HepG2 (cell line): Measurements from ENCODE around the gene TMEM258. TPM values are rescaled to one million over a fixed set of nuclear protein-coding genes. Genes with fewer than 3 reads are reported as not detected.
A peak's percentile ranks its signal among the peaks of the same experiment; 100 is the strongest.

Source experiments
- BCL3 ChIP-seq: sonication (generic); formaldehyde crosslinking; IDR thresholded peaks from 2 replicates; pipeline ENCODE4 v1.5.1; 2020; ENCODE audit warnings: mild to moderate bottlenecking, missing genetic modification reagents, moderate library complexity
- GABPA ChIP-seq, 2 experiments: IDR thresholded peaks; 2 replicates each; pipeline ENCODE4 v1.6.1; 2011 to 2016; ENCODE audit warnings: low read depth in 2 of 2, low read length in 1 of 2, missing biosample characterization in 1 of 2, missing genetic modification characterization in 1 of 2
- HDAC2 ChIP-seq: sonication (generic); formaldehyde crosslinking; IDR thresholded peaks from 2 replicates; pipeline ENCODE4 v1.4.0; 2020; ENCODE audit warnings: missing genetic modification reagents
- HMG20A ChIP-seq: IDR thresholded peaks from 2 replicates; pipeline ENCODE4 v1.6.1; 2016; ENCODE audit warnings: borderline replicate concordance
- HNF1B ChIP-seq: sonication (generic); formaldehyde crosslinking; IDR thresholded peaks from 2 replicates; pipeline ENCODE4 v1.5.1; 2020; ENCODE audit warnings: mild to moderate bottlenecking, moderate library complexity, missing genetic modification reagents
- HOXA3 ChIP-seq: sonication (generic); formaldehyde crosslinking; IDR thresholded peaks from 2 replicates; pipeline ENCODE4 v1.5.0; 2020; ENCODE audit warnings: missing genetic modification reagents
- KLF16 ChIP-seq, 2 experiments: sonication (generic) in 1 of 2; formaldehyde crosslinking in 1 of 2; IDR thresholded peaks; 2 replicates each; pipeline versions ENCODE4 v1.6.1 to v1.8.0; 2016 to 2023; ENCODE audit warnings: missing genetic modification reagents in 2 of 2, missing compliant biosample characterization in 1 of 2
- MTA1 ChIP-seq: sonication (generic); formaldehyde crosslinking; IDR thresholded peaks from 2 replicates; pipeline ENCODE4 v1.4.0; 2020; ENCODE audit warnings: missing genetic modification reagents, mild to moderate bottlenecking, borderline replicate concordance
- PCBP1 ChIP-seq: fragments of 200-400 bp; formaldehyde crosslinking; IDR thresholded peaks from 2 replicates; pipeline ENCODE4 v1.6.1; 2017; ENCODE audit warnings: mild to moderate bottlenecking, low read depth, low read length, borderline replicate concordance
- RARA ChIP-seq: IDR thresholded peaks from 2 replicates; pipeline ENCODE4 v1.6.1; 2016; ENCODE audit warnings: missing genetic modification reagents, missing compliant biosample characterization
- RFX1 ChIP-seq: fragments of 450-650 bp; IDR thresholded peaks from 2 replicates; pipeline ENCODE4 v1.6.1; 2017
- SMAD1 ChIP-seq: sonication (generic); formaldehyde crosslinking; IDR thresholded peaks from 2 replicates; pipeline ENCODE4 v1.4.0; 2020; ENCODE audit warnings: missing genetic modification reagents, low read depth, mild to moderate bottlenecking, borderline replicate concordance
- SNAI1 ChIP-seq: sonication (generic); formaldehyde crosslinking; IDR thresholded peaks from 2 replicates; pipeline ENCODE4 v1.5.0; 2020; ENCODE audit warnings: mild to moderate bottlenecking, missing genetic modification reagents, borderline replicate concordance
- SRSF1 ChIP-seq: fragments of 200-400 bp; formaldehyde crosslinking; optimal IDR thresholded peaks from 2 replicates; pipeline ENCODE3; 2017; ENCODE audit warnings: mild to moderate bottlenecking, low read depth, low read length, moderate library complexity
- TBX2 ChIP-seq: sonication (generic); formaldehyde crosslinking; IDR thresholded peaks from 2 replicates; pipeline ENCODE4 v1.5.0; 2020; ENCODE audit warnings: missing genetic modification reagents, mild to moderate bottlenecking, borderline replicate concordance
- TEAD2 ChIP-seq: sonication (generic); formaldehyde crosslinking; IDR thresholded peaks from 2 replicates; pipeline ENCODE4 v1.9.0; 2021; ENCODE audit warnings: missing genetic modification reagents
- ZFX ChIP-seq: sonication (generic); formaldehyde crosslinking; IDR thresholded peaks from 2 replicates; pipeline ENCODE4 v1.4.0; 2020; ENCODE audit warnings: mild to moderate bottlenecking, low read depth, missing genetic modification reagents, moderate library complexity
- ZNF121 ChIP-seq: sonication (generic); formaldehyde crosslinking; IDR thresholded peaks from 2 replicates; pipeline ENCODE4 v1.5.0; 2020; ENCODE audit warnings: mild to moderate bottlenecking, missing genetic modification reagents
- ZNF138 ChIP-seq: sonication (generic); formaldehyde crosslinking; IDR thresholded peaks from 2 replicates; pipeline ENCODE4 v1.5.0; 2020; ENCODE audit warnings: mild to moderate bottlenecking, low read depth, missing genetic modification reagents
- ZNF343 ChIP-seq: sonication (generic); formaldehyde crosslinking; IDR thresholded peaks from 2 replicates; pipeline ENCODE4 v1.4.0; 2020; ENCODE audit warnings: mild to moderate bottlenecking, missing genetic modification reagents
- ZNF746 ChIP-seq: sonication (generic); formaldehyde crosslinking; IDR thresholded peaks from 2 replicates; pipeline ENCODE4 v1.8.0; 2022; ENCODE audit warnings: mild to moderate bottlenecking, missing genetic modification reagents
- ZNF850 ChIP-seq: sonication (generic); formaldehyde crosslinking; conservative IDR thresholded peaks from 2 replicates; pipeline ENCODE4 v1.9.0; 2021; ENCODE audit warnings: mild to moderate bottlenecking, missing genetic modification reagents
- ZSCAN9 ChIP-seq: IDR thresholded peaks from 2 replicates; pipeline ENCODE4 v1.6.1; 2016; ENCODE audit warnings: borderline replicate concordance
- polyA plus RNA-seq, 8 experiments: library from polyadenylated mRNA; depleted of rRNA in 3 of 8; stranded (reverse) in 7 of 8; unstranded in 1 of 8; fragments of >200 nt; fragmentation: Illumina TruSeq in 4 of 8; extraction: Trizol in 4 of 8; gene quantifications; 2 replicates each; pipeline versions ENCODE4 v1.2.1 to v1.2.3, GENCODE V29; 2011 to 2016; ENCODE audit warnings: low read depth in 4 of 8, missing spikeins in 1 of 8, mixed read lengths in 1 of 8; ENCODE audit not compliant: insufficient read depth in 1 of 8
- total RNA-seq, 5 experiments: library from RNA; depleted of rRNA; stranded (reverse); fragments of >200 nt; fragmentation: Illumina TruSeq; extraction: Trizol; gene quantifications; 2 replicates each; pipeline ENCODE4 v1.2.3, GENCODE V29; 2016; ENCODE audit warnings: low read depth in 1 of 5
- TF ChIP-seq, protein P1 (sequence below): conservative IDR thresholded peaks from 2 replicates; pipeline ENCODE4 v1.6.1; 2018; ENCODE audit warnings: missing genetic modification reagents
- TF ChIP-seq, protein P2 (sequence below): IDR thresholded peaks from 2 replicates; pipeline ENCODE4 v1.6.1; 2016; ENCODE audit warnings: missing compliant biosample characterization, missing genetic modification reagents, borderline replicate concordance

The TMEM258 gene
- total and polyA plus RNA-seq, 2 of the 13 experiments (the other 11 are each of a cell fraction or from before 2014, with no cell fraction given), result 175 to 424 TPM

DNA sequence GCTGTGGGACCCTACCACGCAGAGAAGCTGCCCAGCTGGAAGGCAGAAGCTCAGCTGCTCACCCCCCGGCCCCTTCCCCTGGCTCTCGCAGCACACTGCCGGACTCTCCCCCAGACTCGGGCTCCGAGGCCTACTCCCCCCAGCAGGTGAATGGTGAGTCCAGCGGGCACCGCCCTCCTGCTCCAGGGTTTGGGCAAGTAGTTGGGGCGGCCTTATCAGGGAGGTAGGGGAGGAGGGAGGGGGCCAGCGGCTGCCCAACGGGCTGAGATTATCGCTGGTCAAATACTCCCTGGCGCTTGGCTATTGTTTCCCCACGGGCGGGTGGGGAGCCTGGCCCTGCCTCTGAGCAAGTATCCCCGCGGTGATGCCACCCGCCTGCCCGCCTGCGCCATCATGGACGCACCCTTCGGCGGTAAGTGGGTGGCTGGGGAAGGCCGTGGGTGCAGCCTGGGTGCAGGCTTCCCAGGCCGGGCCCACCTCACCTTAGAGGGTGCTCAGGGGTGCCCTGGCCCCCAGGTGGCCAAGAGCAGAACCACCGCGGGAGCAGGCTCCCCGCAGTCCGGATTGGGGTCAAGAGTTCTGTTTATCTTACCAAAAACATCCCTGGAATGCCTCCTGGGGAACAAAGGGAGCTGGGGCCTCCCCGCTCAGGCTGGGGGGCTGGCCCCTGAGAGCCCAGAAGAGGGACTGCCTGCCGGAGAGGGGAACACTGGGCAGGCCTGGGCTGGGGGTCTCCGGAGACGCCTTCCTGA, 23.1 kb downstream of the TMEM258 start (continued):
- TF ChIP-seq ZNF138 (CRISPR knock-in tag) (no peak), PCBP1 (0 out of 2 replicates have a peak, but pooled peaks have one; percentile 12), MTA1 (peak; percentile 87; the same call in 1 of the 2 replicates), RFX1 (no peak), SMAD1 (no peak), ZNF850 (CRISPR knock-in tag) (no peak), TBX2 (peak; percentile 16), ZNF746 (CRISPR knock-in tag) (no peak; the same call in 1 of the 2 replicates), ZNF121 (CRISPR knock-in tag) (peak; percentile 36; the same call in 1 of the 2 replicates), KLF16 (CRISPR knock-in tag; IDR thresholded peaks at IDR 0.05) (peak in 1 of 2 experiments; percentile 49; a peak in 1 of 4 replicates), HDAC2 (CRISPR knock-in tag) (peak; percentile 76), ZSCAN9 (CRISPR knock-in tag) (0 out of 2 replicates have a peak, but pooled peaks have one; percentile 38), ZFX (CRISPR knock-in tag) (peak; percentile 90), SRSF1 (peak; percentile 58), RARA (CRISPR knock-in tag) (peak; percentile 89), TEAD2 (CRISPR knock-in tag) (no peak), HMG20A (CRISPR knock-in tag) (peak; percentile 43; the same call in 1 of the 2 replicates), ZNF343 (CRISPR knock-in tag) (0 out of 2 replicates have a peak, but pooled peaks have one; percentile 18), BCL3 (CRISPR knock-in tag) (peak; percentile 25; the same call in 1 of the 2 replicates), GABPA (IDR thresholded peaks at IDR 0.05; ENCODE audit: low read depth, low read length) (no peak), GABPA (CRISPR knock-in tag; IDR thresholded peaks at IDR 0.05; ENCODE audit: low read depth) (peak; percentile 26; the same call in 1 of the 2 replicates), HOXA3 (CRISPR knock-in tag) (peak; percentile 67; the same call in 1 of the 2 replicates), SNAI1 (CRISPR knock-in tag) (peak; percentile 55; the same call in 1 of the 2 replicates), HNF1B (CRISPR knock-in tag) (peak; percentile 64; the same call in 1 of the 2 replicates)
- TF ChIP-seq, protein P1, sequence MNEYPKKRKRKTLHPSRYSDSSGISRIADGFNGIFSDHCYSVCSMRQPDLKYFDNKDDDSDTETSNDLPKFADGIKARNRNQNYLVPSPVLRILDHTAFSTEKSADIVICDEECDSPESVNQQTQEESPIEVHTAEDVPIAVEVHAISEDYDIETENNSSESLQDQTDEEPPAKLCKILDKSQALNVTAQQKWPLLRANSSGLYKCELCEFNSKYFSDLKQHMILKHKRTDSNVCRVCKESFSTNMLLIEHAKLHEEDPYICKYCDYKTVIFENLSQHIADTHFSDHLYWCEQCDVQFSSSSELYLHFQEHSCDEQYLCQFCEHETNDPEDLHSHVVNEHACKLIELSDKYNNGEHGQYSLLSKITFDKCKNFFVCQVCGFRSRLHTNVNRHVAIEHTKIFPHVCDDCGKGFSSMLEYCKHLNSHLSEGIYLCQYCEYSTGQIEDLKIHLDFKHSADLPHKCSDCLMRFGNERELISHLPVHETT (CRISPR knock-in tag), result no peak
- TF ChIP-seq, protein P2, sequence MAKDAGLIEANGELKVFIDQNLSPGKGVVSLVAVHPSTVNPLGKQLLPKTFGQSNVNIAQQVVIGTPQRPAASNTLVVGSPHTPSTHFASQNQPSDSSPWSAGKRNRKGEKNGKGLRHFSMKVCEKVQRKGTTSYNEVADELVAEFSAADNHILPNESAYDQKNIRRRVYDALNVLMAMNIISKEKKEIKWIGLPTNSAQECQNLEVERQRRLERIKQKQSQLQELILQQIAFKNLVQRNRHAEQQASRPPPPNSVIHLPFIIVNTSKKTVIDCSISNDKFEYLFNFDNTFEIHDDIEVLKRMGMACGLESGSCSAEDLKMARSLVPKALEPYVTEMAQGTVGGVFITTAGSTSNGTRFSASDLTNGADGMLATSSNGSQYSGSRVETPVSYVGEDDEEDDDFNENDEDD (CRISPR knock-in tag), result no peak
